ENCODE measurements around the gene TOMM70. TPM values are rescaled to one million over a fixed set of nuclear protein-coding genes. Genes with fewer than 3 reads are reported as not detected.

TOMM70 gene
- total and polyA plus RNA-seq, 2 of the 8 experiments (the other 6 are each of a cell fraction or from before 2014, with no cell fraction given) = 10.9 to 52.1 TPM

DNA sequence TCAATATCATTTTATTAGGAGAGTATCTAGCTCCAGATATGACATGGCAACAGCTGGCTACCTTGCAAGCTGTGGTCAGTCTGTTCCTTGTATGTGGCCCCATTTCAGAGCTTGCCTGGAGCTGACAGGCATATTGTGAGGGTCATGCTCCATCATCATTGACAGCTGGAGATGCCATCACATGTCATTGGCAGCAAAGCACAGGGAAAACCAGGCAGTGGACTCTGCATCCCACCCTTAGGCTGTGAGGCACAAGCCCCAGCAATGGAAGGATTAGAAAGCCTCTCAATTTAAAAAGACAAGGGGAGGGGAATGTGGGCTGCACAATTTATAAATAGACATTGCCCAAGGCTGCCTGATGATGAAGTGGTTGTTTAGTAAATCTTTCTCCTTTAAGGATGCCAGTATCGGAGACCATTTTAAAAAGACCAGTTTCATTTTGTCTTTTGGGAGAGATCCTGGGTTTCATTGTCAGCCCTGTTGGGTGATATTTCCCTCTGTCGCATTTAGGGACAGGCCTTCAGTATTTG is 28.4 kb upstream of the TOMM70 start (continued):
- TF ChIP-seq, protein P1, sequence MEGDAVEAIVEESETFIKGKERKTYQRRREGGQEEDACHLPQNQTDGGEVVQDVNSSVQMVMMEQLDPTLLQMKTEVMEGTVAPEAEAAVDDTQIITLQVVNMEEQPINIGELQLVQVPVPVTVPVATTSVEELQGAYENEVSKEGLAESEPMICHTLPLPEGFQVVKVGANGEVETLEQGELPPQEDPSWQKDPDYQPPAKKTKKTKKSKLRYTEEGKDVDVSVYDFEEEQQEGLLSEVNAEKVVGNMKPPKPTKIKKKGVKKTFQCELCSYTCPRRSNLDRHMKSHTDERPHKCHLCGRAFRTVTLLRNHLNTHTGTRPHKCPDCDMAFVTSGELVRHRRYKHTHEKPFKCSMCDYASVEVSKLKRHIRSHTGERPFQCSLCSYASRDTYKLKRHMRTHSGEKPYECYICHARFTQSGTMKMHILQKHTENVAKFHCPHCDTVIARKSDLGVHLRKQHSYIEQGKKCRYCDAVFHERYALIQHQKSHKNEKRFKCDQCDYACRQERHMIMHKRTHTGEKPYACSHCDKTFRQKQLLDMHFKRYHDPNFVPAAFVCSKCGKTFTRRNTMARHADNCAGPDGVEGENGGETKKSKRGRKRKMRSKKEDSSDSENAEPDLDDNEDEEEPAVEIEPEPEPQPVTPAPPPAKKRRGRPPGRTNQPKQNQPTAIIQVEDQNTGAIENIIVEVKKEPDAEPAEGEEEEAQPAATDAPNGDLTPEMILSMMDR (IDR thresholded peaks at IDR 0.05; ENCODE audit: control extremely low read depth in 1 of 3, insufficient read depth in 1 of 3, low read depth in 1 of 3, low read length in 3 of 3) = no peak

Data from H1 (cell line).